ENCODE results near the gene GLI1.

The GLI1 gene

DNA sequence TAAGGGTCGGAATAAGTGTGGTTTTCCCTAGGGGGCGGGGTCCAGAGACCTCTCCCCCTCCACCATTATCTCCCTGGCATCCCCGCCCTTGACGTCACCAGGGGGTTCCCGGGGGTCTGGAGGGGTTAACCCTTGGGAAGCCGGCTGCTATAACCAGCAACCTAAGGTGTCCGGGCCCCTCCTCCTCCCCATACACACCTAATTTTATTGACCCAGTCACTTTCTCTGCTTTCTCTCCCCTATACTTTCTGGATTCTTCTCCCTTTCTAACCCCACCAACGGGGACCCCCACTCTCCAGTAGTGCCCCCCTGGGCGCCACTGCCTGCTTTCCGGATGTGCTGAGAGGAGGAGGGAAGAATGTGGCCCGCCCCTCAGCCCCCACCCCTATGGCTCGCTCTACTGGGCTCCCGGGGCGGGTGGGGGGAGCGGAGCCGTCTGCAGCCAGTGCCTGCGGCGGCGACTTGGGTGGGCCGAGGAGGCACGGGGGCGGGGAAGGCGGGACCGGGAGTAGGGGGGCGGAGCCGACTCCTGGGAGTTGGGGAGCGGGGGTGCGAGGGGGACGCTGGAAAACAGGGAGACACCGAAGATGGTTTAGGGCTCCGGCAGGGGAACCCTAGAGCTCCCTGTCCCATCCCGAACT is 1.8 kb downstream of the GLI1 start:
- no peak for DNase-seq (ENCODE audit: low read depth in 2 of 2)

- no peak for DNase-seq (ENCODE audit: low read depth in 2 of 2)
Observed at GRCh38 chr12:57461917-57462250, 2.3 kb downstream of the GLI1 start.

DNA sequence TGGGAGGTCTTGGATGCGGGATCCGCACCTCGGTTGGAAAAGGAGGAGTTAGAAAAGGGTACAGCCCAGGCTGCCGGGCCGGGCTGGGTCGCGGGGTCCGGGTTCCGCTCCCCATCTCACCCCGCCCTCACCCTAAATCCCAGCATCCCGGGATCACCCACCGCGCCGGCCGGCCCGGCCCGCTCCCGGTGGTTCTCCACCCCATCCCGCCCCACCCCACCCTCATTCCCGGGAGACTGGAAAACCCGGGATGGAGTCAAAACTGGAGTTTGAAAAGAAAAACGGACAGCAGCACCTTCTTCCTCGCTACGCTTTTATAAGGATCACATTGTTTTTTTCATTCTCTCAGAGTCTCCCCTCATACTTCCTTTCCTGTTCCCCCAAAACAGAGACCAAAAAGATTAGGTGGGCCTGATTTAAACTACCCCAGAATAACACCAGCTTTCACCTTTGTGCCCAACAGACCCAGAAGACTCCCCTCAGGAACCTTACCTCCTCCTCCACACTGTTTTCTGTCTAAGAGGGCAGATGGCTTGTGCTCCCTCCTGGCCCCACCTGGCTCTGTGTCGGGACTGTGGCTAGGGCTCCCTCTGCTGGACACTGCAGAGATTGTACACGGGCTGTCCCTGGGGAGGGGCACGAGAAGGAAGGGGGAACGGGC is 2.8 kb downstream of the GLI1 start:
- peak; percentile 74 to 79 for DNase-seq (ENCODE audit: low read depth in 2 of 2)

- DNase-seq (ENCODE audit: low read depth in 2 of 2): no peak
Observed at GRCh38 chr12:57462912-57463253, 3.3 kb downstream of the GLI1 start.

GRCh38 chr12:57464569-57464968 is 5.0 kb downstream of the GLI1 start:
- no peak for DNase-seq (ENCODE audit: low read depth in 2 of 2)

DNA sequence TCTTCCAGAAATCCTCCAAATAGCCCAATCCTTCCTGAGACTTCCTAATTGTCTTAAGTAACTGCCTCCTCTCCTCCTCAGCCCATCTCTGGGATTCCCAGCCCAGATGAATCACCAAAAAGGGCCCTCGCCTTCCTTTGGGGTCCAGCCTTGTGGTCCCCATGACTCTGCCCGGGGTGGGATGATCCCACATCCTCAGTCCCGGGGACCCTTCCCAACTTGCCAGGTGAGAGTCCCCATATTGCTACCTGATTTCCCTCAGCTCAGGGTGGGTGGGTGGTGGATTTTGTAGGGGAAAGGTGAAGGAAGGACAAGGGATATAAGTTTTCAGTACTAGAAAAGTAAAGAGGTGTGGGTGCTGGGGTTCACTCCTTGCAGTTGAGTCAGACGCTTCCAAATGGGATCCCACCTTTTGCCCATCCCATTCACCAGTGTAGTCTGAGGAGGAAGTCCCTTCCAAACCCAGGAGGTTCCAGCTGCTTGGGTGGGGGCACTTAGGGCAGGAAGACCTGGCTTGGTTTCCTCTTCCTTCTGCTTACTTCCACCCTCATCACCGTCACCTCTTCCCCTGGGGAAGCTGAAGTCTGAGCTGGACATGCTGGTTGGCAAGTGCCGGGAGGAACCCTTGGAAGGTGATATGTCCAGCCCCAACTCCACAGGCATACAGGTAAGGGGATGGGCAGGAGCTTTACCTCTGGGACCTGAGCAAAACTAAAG is 5.6 kb downstream of the GLI1 start:
- DNase-seq (ENCODE audit: low read depth in 2 of 2): no peak

DNA sequence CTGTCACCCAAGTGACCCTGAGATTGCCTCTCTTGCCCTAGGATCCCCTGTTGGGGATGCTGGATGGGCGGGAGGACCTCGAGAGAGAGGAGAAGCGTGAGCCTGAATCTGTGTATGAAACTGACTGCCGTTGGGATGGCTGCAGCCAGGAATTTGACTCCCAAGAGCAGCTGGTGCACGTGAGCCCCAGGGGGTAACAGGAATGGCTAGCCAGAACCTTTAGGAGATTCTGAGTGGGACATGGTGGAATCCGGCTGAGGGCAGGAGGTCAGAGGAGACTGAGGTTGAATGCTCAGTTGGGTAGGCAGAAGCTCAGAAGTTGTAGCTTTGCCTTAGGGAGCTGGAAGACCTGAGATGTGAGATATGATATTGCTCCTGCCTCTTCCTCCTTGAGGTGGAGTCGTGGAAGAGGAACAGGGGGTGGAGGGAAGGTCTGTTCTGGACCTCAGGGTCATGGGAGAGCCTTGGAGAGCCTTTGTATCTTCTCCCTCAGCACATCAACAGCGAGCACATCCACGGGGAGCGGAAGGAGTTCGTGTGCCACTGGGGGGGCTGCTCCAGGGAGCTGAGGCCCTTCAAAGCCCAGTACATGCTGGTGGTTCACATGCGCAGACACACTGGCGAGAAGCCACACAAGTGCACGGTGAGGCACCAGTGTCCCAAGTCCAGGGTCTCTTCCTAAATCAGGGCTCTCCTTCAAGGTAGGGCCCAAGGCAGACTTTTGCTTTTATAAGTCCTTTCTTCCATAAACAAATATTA is 6.3 kb downstream of the GLI1 start:
- no peak for DNase-seq (ENCODE audit: low read depth in 2 of 2)

GRCh38 chr12:57467212-57467874 is 7.8 kb downstream of the GLI1 start:
- no peak for DNase-seq (ENCODE audit: low read depth in 2 of 2)

DNA sequence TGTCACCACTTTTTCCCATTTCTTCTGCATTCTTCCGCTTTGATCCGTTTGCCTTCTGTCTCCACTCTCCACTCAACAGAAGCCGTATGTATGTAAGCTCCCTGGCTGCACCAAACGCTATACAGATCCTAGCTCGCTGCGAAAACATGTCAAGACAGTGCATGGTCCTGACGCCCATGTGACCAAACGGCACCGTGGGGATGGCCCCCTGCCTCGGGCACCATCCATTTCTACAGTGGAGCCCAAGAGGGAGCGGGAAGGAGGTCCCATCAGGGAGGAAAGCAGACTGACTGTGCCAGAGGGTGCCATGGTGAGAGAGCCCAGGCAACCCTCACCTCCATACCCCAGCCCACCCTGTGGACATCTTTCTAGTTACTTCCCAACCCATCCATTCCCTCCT is 8.3 kb downstream of the GLI1 start:
- DNase-seq (ENCODE audit: low read depth in 2 of 2): no peak

GRCh38 chr12:57469296-57470164 is 9.9 kb downstream of the GLI1 start:
- no peak for DNase-seq (ENCODE audit: low read depth in 2 of 2)

DNA sequence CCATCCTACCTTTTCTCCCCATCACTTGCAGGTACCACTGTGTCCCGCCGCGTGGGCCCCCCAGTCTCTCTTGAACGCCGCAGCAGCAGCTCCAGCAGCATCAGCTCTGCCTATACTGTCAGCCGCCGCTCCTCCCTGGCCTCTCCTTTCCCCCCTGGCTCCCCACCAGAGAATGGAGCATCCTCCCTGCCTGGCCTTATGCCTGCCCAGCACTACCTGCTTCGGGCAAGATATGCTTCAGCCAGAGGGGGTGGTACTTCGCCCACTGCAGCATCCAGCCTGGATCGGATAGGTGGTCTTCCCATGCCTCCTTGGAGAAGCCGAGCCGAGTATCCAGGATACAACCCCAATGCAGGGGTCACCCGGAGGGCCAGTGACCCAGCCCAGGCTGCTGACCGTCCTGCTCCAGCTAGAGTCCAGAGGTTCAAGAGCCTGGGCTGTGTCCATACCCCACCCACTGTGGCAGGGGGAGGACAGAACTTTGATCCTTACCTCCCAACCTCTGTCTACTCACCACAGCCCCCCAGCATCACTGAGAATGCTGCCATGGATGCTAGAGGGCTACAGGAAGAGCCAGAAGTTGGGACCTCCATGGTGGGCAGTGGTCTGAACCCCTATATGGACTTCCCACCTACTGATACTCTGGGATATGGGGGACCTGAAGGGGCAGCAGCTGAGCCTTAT is 10.8 kb downstream of the GLI1 start:
- DNase-seq (ENCODE audit: low read depth in 2 of 2): no peak

GRCh38 chr12:57470970-57471656 is 11.5 kb downstream of the GLI1 start:
- DNase-seq (ENCODE audit: low read depth in 2 of 2): no peak

DNA sequence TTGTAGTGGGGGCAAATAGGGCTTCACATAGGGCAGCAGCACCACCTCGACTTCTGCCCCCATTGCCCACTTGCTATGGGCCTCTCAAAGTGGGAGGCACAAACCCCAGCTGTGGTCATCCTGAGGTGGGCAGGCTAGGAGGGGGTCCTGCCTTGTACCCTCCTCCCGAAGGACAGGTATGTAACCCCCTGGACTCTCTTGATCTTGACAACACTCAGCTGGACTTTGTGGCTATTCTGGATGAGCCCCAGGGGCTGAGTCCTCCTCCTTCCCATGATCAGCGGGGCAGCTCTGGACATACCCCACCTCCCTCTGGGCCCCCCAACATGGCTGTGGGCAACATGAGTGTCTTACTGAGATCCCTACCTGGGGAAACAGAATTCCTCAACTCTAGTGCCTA is 12.1 kb downstream of the GLI1 start:
- DNase-seq (ENCODE audit: low read depth in 2 of 2): no peak

DNA sequence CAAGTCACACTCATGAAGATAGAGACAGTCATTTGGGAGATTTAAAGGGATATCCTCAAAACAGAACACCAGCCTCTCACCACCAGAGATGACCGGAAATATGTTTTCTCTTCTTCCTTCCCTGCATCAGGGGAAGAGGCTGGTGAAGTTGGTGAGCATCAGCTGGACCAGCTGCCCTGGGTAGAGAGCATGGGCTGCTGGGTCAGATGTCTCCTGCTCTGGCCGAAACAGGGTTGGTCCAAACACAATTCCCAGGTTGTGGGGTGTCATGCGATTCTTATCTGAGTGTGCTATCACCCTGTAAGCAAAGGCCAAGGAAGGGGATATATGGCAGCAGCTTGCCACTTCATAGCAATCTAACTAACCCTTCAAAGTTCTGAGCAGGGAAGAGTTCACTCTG is 12.8 kb downstream of the GLI1 start:
- no peak for DNase-seq (ENCODE audit: low read depth in 2 of 2)

GRCh38 chr12:57473392-57473791 is 13.8 kb downstream of the GLI1 start:
- DNase-seq (ENCODE audit: low read depth in 2 of 2): no peak

DNA sequence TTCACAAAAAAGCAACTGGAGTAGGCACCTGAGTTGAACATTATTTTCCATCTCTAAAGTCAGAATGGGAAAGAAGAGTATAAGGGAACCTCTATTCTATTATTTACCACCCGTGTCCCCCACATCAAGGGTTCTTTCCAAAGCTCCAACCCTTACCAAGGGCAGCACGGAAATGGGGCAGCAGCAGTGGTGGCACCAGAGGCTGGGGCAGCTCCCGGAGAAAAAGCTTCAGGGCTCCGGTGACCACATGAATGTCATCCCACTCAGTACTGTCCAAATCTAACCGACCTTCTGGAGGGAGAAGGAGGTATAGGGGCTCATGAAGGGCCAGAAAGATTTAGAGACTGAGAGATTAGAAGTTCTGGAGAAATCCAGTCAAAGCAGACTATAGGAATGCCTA is 14.3 kb downstream of the GLI1 start:
- DNase-seq (ENCODE audit: low read depth in 2 of 2): no peak

DNA sequence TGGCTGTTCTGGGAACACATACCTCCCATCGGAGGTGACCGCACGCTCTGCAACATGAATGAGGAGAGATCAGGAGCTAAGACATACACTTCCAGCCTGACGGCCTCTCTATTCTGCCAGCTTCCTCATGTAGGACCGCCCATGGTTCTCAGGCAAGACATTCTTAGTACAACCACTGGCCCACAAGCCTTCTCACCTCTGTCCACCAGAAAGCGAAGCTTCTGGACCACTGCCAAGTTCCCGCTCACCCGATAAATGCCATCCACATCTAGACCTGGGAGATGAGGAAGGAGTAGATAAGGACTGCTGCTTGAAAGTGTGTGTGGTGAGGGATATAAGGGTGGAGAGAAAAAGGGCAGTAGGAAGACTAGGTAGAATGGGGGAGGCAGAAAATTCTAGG is 14.8 kb downstream of the GLI1 start:
- DNase-seq (ENCODE audit: low read depth in 2 of 2): no peak

GRCh38 chr12:57474862-57475261 is 15.3 kb downstream of the GLI1 start:
- no peak for DNase-seq (ENCODE audit: low read depth in 2 of 2)

DNA sequence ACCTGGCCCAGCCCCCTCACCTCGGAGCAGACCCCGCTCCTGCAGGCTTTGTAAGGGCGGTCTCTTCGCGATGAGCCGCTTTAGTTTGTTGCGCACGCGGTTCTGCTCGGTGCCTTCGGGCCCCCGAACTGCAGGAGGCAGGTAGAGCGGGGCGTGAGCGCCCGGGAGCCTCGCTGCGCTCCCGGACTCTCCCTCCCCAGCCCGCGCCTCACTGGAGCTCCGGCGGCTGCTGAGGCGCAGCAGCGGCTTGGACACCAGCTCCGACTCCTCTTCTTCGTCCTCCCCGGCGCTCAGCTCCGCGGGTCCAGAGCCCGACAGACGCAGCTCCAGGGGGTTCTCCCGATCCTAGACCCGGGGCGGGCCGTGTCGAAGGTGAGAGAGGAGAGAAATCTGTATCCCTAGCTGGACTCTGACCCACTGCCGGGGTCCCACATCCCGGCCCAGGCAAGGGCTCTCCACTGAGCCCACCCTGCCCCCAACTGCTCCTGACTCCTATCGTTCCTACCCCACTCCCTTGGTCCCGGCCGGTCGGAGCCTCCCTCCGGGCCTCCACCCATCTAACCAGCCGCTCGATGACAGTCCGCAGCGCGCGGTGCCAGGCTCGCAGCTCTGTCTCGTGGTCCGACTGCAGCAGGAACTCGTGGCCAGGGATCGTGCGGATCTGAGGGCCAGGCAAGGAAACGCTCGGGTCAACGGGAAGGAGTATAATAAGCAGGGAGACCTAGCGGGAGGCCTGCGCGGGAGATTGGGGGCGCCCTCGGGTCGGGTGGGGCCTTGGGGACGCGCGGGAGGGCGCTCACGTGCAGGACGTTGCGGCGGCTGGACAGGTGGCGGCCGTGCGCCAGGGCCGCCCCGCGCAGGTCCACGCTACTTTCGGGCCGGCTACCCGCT is 15.9 kb downstream of the GLI1 start:
- DNase-seq (ENCODE audit: low read depth in 2 of 2): no peak
